Spinal cord (tissue), 10 donors: ENCODE data around the gene SNRNP25. TPM values are rescaled to one million over a fixed set of nuclear protein-coding genes. Genes with fewer than 3 reads are reported as not detected.
"Not testable (repeated sequence)": the region's sequence is repeated elsewhere in the genome, so short reads cannot be mapped to it uniquely, and the experiment has no call there.

ENCODE experiments used
- DNase-seq, 6 donors: peaks; one replicate each; pipeline versions ENCODE4 v3.0.0 to v3.0.0-alpha.2; 2013 to 2015; ENCODE audit warnings: low spot score in 6 of 6, low read depth in 4 of 6
- H3K27ac ChIP-seq: one replicate; pipeline ENCODE4 v1.5.1; 2013; ENCODE audit warnings: low read depth, low read length, control low read depth
- H3K27me3 ChIP-seq: one replicate; pipeline ENCODE4 v1.6.1; 2013; ENCODE audit warnings: low read length; ENCODE audit not compliant: control insufficient read depth, insufficient read depth
- H3K36me3 ChIP-seq: one replicate; pipeline ENCODE4 v1.6.1; 2013; ENCODE audit warnings: low read length; ENCODE audit not compliant: control insufficient read depth, insufficient read depth
- H3K4me1 ChIP-seq: one replicate; pipeline ENCODE4 v1.6.1; 2013; ENCODE audit warnings: low read length; ENCODE audit not compliant: control insufficient read depth, insufficient read depth
- H3K4me3 ChIP-seq: one replicate; pipeline ENCODE4 v1.5.1; 2013; ENCODE audit warnings: low read depth, low read length, control low read depth
- H3K9me3 ChIP-seq: one replicate; pipeline ENCODE4 v1.6.1; 2013; ENCODE audit warnings: low read length; ENCODE audit not compliant: control insufficient read depth, insufficient read depth
- WGBS: methylation state at CpG from one replicate; pipeline ENCODE4 v1.1.5; 2013; ENCODE audit warnings: missing lambda C conversion rate; ENCODE audit not compliant: insufficient coverage; 5-methylcytosine and 5-hydroxymethylcytosine counted together
- polyA plus RNA-seq, 2 donors: library from polyadenylated mRNA; unstranded; fragments of 120-200 nt; gene quantifications; one replicate each; pipeline ENCODE4 v1.2.1, GENCODE V29; 2013; ENCODE audit not compliant: insufficient read length in 2 of 2
- total RNA-seq, 2 donors: library from RNA; depleted of rRNA in 1 of 2; stranded (reverse); fragments of 120-200 nt in 1 of 2; fragments of >200 nt in 1 of 2; gene quantifications; one replicate each; pipeline versions ENCODE4 v1.2.3 to v1.2.4, GENCODE V29; 2013 to 2014
- donor health status: healthy.

The SNRNP25 gene
- total and polyA plus RNA-seq, 4 donors = 37.2 to 122 (median 82.1) TPM

- not testable (repeated sequence) for H3K9me3 ChIP-seq, H3K36me3 ChIP-seq, H3K27me3 ChIP-seq, H3K4me3 ChIP-seq, H3K4me1 ChIP-seq, H3K27ac ChIP-seq, DNase-seq
- WGBS = 88% methylated on average over 2 of the region's 8 CpGs
These were observed 20.3 kb upstream of the SNRNP25 start for GRCh38 chr16:33154-33876.

GRCh38 chr16:33877-34647 is 19.6 kb upstream of the SNRNP25 start:
- DNase-seq = no peak
- H3K36me3 ChIP-seq = peaks cover 5% of the 10 kb centered on the region
- no peaks in the 10 kb centered on the region for H3K4me1 ChIP-seq
- no peak overlapping the region for H3K4me3 ChIP-seq
- WGBS = 82% methylated on average over 20 of the region's 21 CpGs
- H3K27ac ChIP-seq = no peak overlapping the region
- no peaks in the 10 kb centered on the region for H3K27me3 ChIP-seq
- no peaks in the 10 kb centered on the region for H3K9me3 ChIP-seq

DNA sequence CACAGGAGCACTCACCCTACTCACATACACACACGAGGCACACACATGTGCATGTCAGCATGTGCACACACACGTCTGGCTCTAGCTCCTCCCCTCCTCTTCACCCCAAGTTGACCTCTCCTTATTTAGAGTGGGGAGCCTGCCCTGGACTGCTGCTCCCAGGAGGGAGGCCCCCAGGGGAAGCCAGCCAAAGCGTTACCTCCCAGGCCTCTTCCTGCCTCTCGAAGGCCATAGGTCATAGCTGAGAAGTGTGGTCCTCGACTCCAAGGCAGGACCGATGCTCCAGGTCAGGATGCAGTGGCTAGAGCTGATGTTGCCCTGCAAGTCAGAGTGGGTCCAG is 19.0 kb upstream of the SNRNP25 start:
- DNase-seq = no peak
- Histone ChIP-seq H3K9me3 (no peaks in the 10 kb centered on the region), H3K36me3 (peaks cover 8% of the 10 kb centered on the region), H3K27me3 (no peaks in the 10 kb centered on the region), H3K27ac (no peak overlapping the region), H3K4me1 (no peaks in the 10 kb centered on the region), H3K4me3 (no peak overlapping the region)
- 62% methylated on average over 6 of the region's 6 CpGs for WGBS

- no peaks in the 10 kb centered on the region for H3K27me3 ChIP-seq
- H3K36me3 ChIP-seq = peaks cover 8% of the 10 kb centered on the region
- WGBS = 84% methylated on average over 17 of the region's 17 CpGs
- no peaks in the 10 kb centered on the region for H3K9me3 ChIP-seq
- DNase-seq = no peak
- no peak overlapping the region for H3K4me3 ChIP-seq
- no peak overlapping the region for H3K27ac ChIP-seq
- no peaks in the 10 kb centered on the region for H3K4me1 ChIP-seq
These were observed 18.5 kb upstream of the SNRNP25 start for GRCh38 chr16:35011-35677.

GRCh38 chr16:35678-36305 is 17.8 kb upstream of the SNRNP25 start:
- no peaks in the 10 kb centered on the region for H3K27me3 ChIP-seq
- no peak overlapping the region for H3K27ac ChIP-seq
- H3K4me1 ChIP-seq = no peaks in the 10 kb centered on the region
- H3K9me3 ChIP-seq = no peaks in the 10 kb centered on the region
- H3K36me3 ChIP-seq = peaks cover 8% of the 10 kb centered on the region
- no peak for DNase-seq
- H3K4me3 ChIP-seq = no peak overlapping the region
- WGBS = 90% methylated on average over 9 of the region's 11 CpGs

- WGBS = 90% methylated on average over 15 of the region's 15 CpGs
- no peak for DNase-seq
- no peak overlapping the region for H3K4me3 ChIP-seq
- peaks cover 10% of the 10 kb centered on the region for H3K36me3 ChIP-seq
- no peaks in the 10 kb centered on the region for H3K9me3 ChIP-seq
- no peak overlapping the region for H3K27ac ChIP-seq
- no peaks in the 10 kb centered on the region for H3K27me3 ChIP-seq
- H3K4me1 ChIP-seq = no peaks in the 10 kb centered on the region
These were observed 17.2 kb upstream of the SNRNP25 start for GRCh38 chr16:36336-36984.

GRCh38 chr16:37511-37910 is 16.1 kb upstream of the SNRNP25 start:
- H3K9me3 ChIP-seq = no peaks in the 10 kb centered on the region
- no peaks in the 10 kb centered on the region for H3K27me3 ChIP-seq
- H3K27ac ChIP-seq = no peak overlapping the region
- no peak for DNase-seq
- no peak overlapping the region for H3K4me3 ChIP-seq
- WGBS = 100% methylated on average over 1 of the region's 5 CpGs
- H3K36me3 ChIP-seq = peaks cover 12% of the 10 kb centered on the region
- H3K4me1 ChIP-seq = no peaks in the 10 kb centered on the region

DNA sequence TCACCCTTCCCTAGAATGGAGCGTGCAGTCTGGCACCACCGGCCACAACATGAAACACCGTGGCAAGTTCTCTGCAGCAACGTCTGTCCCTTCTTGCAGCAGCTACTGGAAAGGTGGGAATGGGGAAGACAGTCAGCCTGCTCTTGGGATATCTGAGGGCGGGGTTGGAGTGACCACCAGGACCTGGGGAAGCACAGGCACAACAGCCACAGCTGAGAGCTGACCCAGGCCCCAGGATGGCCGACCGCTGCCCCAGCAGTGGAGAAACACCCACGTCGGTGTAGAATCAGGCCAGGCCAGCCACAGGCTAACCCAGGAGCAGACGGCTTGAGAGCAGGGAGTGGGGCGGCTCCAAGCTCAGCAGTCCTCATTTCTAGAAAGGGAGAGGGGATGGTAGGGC is 15.4 kb upstream of the SNRNP25 start:
- H3K27me3 ChIP-seq, H3K4me1 ChIP-seq, DNase-seq, H3K4me3 ChIP-seq, H3K27ac ChIP-seq, H3K9me3 ChIP-seq: not testable (repeated sequence)
- 90% methylated on average over 9 of the region's 11 CpGs for WGBS
- peaks cover 12% of the 10 kb centered on the region for H3K36me3 ChIP-seq
